Mesothelial cell of epicardium (in vitro differentiated cells): ENCODE data around the gene TLCD1. TPM values are rescaled to one million over a fixed set of nuclear protein-coding genes. Genes with fewer than 3 reads are reported as not detected.
A peak's percentile ranks its signal among the peaks of the same experiment; 100 is the strongest.

Source experiments
- DNase-seq, 2 experiments: peaks; one replicate each; pipeline ENCODE4 v3.0.0; 2021; ENCODE audit warnings: low spot score in 2 of 2; ENCODE audit not compliant: unreplicated experiment in 2 of 2
- H3K27ac Mint-ChIP-seq: 2 replicates; pipeline ENCODE4 v1.8.0; 2021; ENCODE audit warnings: mixed read lengths
- H3K27me3 Mint-ChIP-seq: 2 replicates; pipeline ENCODE4 v1.8.0; 2021; ENCODE audit warnings: low read depth, mixed read lengths
- H3K36me3 Mint-ChIP-seq: 2 replicates; pipeline ENCODE4 v1.8.0; 2021; ENCODE audit warnings: mixed read lengths
- H3K4me1 Mint-ChIP-seq: 2 replicates; pipeline ENCODE4 v1.8.0; 2021; ENCODE audit warnings: mixed read lengths
- H3K4me3 Mint-ChIP-seq: 2 replicates; pipeline ENCODE4 v1.8.0; 2021; ENCODE audit warnings: mild to moderate bottlenecking, moderate library complexity, mixed read lengths
- H3K9me3 Mint-ChIP-seq: 2 replicates; pipeline ENCODE4 v1.8.0; 2021; ENCODE audit warnings: mixed read lengths
- CTCF ChIP-seq: fragments of 200-600 bp; sonication (generic); IDR thresholded peaks from one replicate; pipeline ENCODE4 v1.5.0; 2021; ENCODE audit warnings: antibody characterized with exemption; ENCODE audit not compliant: unreplicated experiment
- total RNA-seq: library from RNA; stranded (reverse); gene quantifications from 3 replicates; pipeline ENCODE4 v1.2.1, GENCODE V29; 2021

The TLCD1 gene
- total RNA-seq, 1 donor from 2014 or later, result 2.3 TPM

- peaks cover 21% of the 10 kb centered on the region for H3K36me3 Mint-ChIP-seq
- DNase-seq, result peak; percentile 83 to 89
- TF ChIP-seq CTCF, result no peak
- no peaks in the 10 kb centered on the region for H3K27me3 Mint-ChIP-seq
- H3K27ac Mint-ChIP-seq, result peak within 1 kb of the TSS; percentile 98
- no peaks in the 10 kb centered on the region for H3K9me3 Mint-ChIP-seq
- H3K4me1 Mint-ChIP-seq, result peaks cover 58% of the 10 kb centered on the region
- peak within 1 kb of the TSS; percentile 82 for H3K4me3 Mint-ChIP-seq
These were observed 8.3 kb downstream of the TLCD1 start, which contains the start of gene RAB34 for GRCh38 chr17:28717578-28718332. TSS of gene RAB34 (minus strand) at chr17:28717868. CDS start at chr17:28717266, 602 bp downstream.

- H3K4me1 Mint-ChIP-seq, result peaks cover 58% of the 10 kb centered on the region
- no peaks in the 10 kb centered on the region for H3K9me3 Mint-ChIP-seq
- H3K27me3 Mint-ChIP-seq, result no peaks in the 10 kb centered on the region
- no peak for TF ChIP-seq CTCF
- H3K27ac Mint-ChIP-seq, result peak overlapping the region; percentile 88
- DNase-seq, result peak in 1 of 2 experiments; percentile 55
- H3K4me3 Mint-ChIP-seq, result peak overlapping the region; percentile 82
- H3K36me3 Mint-ChIP-seq, result peaks cover 22% of the 10 kb centered on the region
These were observed 9.1 kb downstream of the TLCD1 start for GRCh38 chr17:28716740-28717577.

- no peak for DNase-seq
- Mint-ChIP-seq H3K9me3 (no peaks in the 10 kb centered on the region), H3K27ac (no peak overlapping the region), H3K4me1 (peaks cover 52% of the 10 kb centered on the region), H3K36me3 (peaks cover 18% of the 10 kb centered on the region), H3K27me3 (no peaks in the 10 kb centered on the region), H3K4me3 (peak overlapping the region; percentile 82)
- TF ChIP-seq CTCF, result no peak
These were observed 10.8 kb downstream of the TLCD1 start for GRCh38 chr17:28715217-28715616.

GRCh38 chr17:28714281-28714680 lies 11.8 kb downstream of the TLCD1 start:
- H3K27ac Mint-ChIP-seq, result no peak overlapping the region
- H3K4me3 Mint-ChIP-seq, result peak overlapping the region; percentile 22
- no peaks in the 10 kb centered on the region for H3K27me3 Mint-ChIP-seq
- DNase-seq, result no peak
- H3K9me3 Mint-ChIP-seq, result no peaks in the 10 kb centered on the region
- H3K4me1 Mint-ChIP-seq, result peaks cover 46% of the 10 kb centered on the region
- no peak for TF ChIP-seq CTCF
- H3K36me3 Mint-ChIP-seq, result peaks cover 18% of the 10 kb centered on the region

GRCh38 chr17:28712705-28713415 lies 13.2 kb downstream of the TLCD1 start:
- H3K36me3 Mint-ChIP-seq, result peaks cover 18% of the 10 kb centered on the region
- H3K4me1 Mint-ChIP-seq, result peaks cover 36% of the 10 kb centered on the region
- DNase-seq, result no peak
- peak overlapping the region; percentile 39 for H3K4me3 Mint-ChIP-seq
- H3K9me3 Mint-ChIP-seq, result no peaks in the 10 kb centered on the region
- no peak for TF ChIP-seq CTCF
- H3K27ac Mint-ChIP-seq, result peak overlapping the region; percentile 21
- no peaks in the 10 kb centered on the region for H3K27me3 Mint-ChIP-seq
